ENCODE data around the gene RASAL2.

The RASAL2 gene

GRCh38 chr1:178407655-178408054 is 313.8 kb downstream of the RASAL2 start:
- DNase-seq: no peak

- DNase-seq: no peak
These were observed 315.0 kb downstream of the RASAL2 start for GRCh38 chr1:178408871-178409270.

DNA sequence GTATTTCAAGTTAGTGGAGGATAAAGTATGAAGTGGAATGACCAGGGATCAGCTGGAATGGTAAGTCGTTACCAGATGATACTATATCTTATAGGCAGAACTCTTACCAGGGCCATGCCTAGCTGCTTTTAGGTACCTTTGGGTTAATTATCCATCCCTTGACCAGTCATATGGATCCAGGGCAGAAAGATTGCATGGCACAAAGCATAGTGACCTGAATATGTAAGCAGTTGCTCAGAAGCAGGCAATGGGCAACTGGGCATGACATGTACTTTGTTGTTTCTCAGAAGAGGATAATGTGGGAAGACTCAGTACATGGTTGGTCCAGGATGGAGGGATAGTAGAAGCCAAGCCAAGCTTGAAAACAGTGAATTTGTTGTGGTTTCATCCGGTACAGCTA is 315.6 kb downstream of the RASAL2 start:
- no peak for DNase-seq

DNA sequence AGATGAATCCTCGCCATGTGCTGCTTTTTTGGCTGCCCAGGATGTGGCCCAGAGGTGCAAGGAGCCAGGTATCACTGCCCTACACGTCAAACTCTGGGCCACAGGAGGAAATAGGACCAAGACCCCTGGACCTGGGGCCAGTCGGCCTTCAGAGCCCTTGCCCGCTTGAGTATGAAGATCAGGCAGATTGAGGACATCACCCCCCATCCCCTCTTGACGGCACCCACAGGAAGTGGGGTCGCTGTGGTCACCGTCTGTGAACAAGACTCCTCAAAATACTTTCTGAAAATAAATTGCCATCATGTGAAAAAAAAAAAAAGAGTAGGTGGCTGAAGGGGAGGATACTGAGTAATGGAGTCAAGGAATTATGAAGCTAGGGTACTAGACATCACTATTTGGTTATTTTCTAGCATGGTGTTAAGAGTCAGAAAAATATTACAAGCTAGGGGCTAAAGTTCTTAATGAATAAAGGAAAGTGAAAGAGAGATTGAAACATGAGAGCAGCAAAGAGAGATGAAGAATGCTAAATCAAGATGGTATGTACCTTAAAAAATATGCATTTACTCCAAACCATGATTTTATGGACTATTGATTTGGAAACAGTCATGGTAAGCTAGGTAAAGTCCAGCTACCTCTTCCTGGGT is 318.0 kb downstream of the RASAL2 start:
- no peak for DNase-seq

- DNase-seq: no peak
These were observed 318.5 kb downstream of the RASAL2 start for GRCh38 chr1:178412400-178412770.

DNA sequence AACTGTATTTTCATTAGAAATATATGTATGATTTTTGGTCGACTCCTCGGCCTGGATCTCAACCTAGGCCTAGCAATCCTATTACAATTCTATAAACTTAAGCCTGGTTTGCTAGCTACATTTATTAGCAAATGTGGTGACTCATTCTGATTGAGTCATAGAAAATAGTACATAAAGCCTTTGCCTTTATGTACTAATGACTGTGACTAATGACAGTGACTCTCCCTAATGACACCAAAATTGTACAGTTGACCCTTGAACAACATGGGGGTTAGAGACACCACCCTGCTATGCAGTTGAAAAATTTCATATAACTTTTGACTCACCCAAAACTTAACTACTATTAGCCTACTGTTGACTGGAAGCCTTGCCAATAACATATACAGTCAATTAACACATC is 324.0 kb downstream of the RASAL2 start:
- no peak for DNase-seq

DNA sequence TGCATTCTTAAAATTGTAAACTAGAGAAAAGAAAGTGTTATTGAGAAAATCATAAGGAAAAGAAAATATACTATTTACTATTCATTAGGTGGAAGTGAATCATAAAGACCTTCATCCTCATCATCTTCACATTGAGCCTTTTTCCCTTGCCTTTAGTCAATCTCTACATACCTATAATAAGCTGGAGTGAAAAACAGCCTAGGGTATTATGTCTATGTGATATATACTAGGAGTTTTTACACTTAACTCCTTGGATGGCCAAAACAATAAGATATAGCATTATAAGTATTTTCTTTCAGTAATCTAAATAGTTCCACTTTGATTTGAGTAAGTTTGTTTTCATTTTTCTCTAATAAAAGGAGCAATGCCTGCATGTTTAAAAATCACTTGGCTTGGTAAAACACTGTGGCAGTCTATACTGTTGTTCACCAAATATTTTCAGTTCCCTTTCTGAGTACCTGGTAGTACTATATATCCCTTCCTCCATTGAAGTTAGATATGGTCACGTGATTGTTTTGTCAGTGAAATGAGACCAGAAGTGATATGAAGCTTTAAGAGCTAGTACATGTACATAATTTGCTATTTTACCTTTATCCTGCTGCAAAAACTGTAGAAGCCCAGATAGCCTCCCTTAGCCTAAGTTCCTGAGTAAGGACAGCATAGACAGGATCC is 324.5 kb downstream of the RASAL2 start:
- no peak for DNase-seq

GRCh38 chr1:178434360-178434759 is 340.5 kb downstream of the RASAL2 start:
- no peak for DNase-seq

DNA sequence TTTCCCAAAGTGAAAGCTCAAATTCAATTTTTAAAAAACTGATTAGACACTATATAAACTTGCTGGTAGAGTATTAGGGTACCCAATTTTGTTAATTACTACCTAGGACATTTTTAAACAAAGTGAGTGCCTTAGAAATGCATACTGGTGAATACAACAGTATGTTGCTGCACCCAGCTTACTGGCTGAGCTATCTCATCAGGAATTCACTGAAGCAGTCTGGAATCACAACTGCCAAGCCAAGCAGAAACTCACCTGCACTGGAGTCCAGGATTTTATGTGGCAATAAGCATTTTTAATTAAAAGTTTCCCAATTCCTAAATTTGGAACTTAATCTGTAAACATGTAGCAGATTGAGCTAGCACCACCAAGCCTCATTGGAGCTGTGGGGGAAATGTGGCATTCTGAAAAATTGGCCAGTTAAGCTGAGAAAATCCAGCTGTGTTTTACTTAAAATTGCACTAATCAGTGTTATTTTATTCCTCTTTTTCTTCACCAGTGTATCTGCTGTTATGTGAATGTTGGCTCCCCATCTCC is 341.1 kb downstream of the RASAL2 start:
- no peak for DNase-seq

- no peak for DNase-seq
These were observed 343.0 kb downstream of the RASAL2 start for GRCh38 chr1:178436899-178437298.

DNA sequence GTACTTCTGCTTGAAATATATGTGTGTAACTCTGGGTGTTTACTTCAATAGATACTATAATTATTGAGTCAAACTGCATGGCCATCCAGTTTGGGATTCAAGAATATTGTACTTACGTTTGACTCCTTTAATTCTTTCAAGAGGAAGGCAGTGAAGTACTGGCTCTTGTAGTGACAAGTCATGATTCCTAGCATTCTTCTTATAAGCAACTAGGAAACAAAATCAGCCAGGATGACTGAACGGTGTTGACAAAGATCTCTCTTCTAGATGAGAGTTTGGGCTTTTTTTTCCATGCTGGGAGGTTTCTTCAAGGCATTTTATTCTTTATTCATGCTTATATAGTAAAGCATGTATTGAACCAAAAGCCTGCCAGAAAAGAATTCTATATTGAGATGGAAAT is 344.5 kb downstream of the RASAL2 start:
- no peak for DNase-seq

DNA sequence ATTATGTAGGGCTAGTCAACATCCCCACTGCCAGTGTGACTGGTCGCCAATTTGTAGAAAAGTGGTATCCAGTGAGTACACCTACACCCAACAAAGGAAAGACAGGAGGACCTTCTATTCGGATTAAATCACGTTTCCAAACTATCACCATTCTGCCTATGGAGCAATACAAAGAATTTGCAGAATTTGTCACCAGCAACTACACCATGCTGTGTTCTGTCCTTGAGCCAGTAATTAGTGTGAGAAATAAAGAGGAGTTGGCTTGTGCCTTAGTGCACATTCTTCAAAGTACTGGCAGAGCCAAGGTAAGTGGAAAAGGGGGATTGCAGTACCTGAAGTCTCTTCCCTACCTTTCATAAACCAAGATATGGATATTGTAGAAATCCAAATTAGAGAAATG is 349.0 kb downstream of the RASAL2 start:
- DNase-seq: no peak

DNA sequence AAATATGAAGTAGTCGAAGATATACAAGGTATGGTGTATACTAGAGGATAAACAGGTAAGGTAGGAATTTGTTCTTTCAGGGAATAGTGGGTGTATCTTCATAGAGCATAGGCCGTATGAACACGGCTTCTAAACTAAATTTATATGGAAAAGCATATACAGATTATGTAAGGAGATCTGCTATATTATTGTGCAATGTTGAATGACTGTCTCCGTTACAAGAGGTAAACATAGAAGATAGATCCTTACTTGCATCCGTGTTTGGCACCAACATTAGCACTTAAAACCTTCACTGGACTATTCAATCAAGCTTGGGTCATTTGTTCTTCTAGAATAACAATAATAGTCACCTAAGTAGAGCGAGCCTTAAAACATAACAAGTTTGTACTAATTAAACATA is 357.0 kb downstream of the RASAL2 start:
- no peak for DNase-seq

DNA sequence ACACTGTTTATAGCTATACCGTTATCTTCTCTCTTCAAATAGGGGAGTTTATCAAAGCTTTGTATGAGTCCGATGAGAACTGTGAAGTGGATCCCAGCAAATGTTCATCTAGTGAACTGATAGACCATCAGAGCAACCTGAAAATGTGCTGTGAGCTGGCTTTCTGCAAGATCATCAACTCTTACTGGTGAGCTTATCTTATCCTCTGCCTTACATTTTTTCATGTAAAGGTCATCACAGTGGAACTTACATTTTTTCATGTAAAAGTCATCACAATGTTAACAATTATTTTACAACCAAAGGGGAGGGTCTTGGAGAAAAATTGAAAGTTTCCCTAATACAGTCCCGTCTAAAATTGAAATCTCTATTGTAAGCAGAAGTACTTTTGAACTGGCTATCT is 357.6 kb downstream of the RASAL2 start:
- no peak for DNase-seq

DNA sequence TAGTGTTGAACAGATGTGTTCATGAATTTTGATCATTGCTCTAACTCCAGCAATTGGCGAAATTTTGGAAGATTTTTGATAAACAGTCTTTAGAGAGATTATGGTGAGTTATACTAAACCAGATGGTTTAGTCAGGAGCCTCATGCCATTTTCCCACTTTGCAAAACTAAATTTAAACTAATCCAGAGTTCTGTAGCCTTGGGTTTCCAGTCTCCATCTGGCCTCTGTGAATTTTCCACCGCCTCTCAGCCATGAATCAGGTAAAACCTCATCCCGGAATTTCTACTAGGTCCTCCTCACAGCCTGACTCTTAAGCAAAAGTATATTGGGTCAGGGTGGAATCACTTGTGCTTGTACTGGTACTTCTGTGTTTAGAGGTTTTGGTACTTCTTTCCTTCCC is 358.1 kb downstream of the RASAL2 start:
- DNase-seq: no peak

DNA sequence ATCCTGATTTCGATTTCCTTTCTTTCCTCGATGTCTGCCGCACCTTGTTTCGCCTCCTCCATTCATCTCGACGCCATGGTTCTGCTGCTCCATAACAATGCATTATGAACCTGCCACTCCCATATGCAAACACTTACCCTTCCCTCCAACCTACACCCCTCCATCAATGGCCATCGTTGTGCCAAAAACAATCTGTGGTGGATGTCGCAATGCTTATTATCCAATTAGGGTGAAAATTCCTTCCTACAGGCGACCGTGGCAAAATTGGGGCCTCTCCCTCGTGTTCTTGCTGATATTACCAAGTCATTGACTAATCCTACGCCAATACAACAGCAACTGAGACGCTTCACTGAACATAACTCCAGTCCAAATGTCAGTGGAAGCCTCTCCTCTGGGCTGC is 362.6 kb downstream of the RASAL2 start:
- no peak for DNase-seq

GRCh38 chr1:178457651-178458050 is 363.7 kb downstream of the RASAL2 start:
- no peak for DNase-seq

- DNase-seq: no peak
These were observed 364.3 kb downstream of the RASAL2 start for GRCh38 chr1:178458203-178458602.

GRCh38 chr1:178461104-178461503 is 367.2 kb downstream of the RASAL2 start:
- no peak for DNase-seq

GRCh38 chr1:178461701-178462100 is 367.8 kb downstream of the RASAL2 start:
- DNase-seq: no peak

- no peak for DNase-seq
These were observed 370.2 kb downstream of the RASAL2 start for GRCh38 chr1:178464141-178464540.

DNA sequence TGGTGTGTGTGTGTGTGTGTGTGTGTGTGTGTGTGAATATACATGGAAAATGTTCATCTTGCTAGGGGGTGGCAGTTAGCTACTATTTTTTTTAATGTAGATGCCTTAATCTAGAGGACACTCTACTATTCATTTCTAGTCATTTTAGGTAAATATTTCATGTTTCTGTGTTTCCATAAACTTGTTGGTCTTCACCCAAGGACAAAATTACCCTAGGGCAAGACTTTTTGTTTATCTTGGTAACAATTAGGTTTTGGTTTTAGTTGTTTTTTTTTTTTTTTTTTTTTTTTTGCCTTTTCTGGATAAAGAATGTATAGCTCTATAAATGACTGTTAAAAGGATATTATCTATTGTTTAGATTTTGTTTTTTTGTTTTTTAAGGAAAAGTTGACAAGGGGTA is 370.7 kb downstream of the RASAL2 start:
- no peak for DNase-seq

- no peak for DNase-seq
These were observed 371.1 kb downstream of the RASAL2 start for GRCh38 chr1:178465011-178465410.

GRCh38 chr1:178467837-178468236 is 373.9 kb downstream of the RASAL2 start:
- no peak for DNase-seq

Measured in activated CD4-positive, alpha-beta T cell treated with anti-CD3 and anti-CD28 coated beads, Interleukin-2, amount 50 U/mL, for 48 hours (primary cell).